ENCODE data around the gene GPBP1L1. TPM values are rescaled to one million over a fixed set of nuclear protein-coding genes. Genes with fewer than 3 reads are reported as not detected.

The GPBP1L1 gene
- polyA plus RNA-seq, 1 of the 3 experiments (the other 2 are of a cell fraction): 28.5 TPM

GRCh38 chr1:45621895-45622523 is 64.3 kb downstream of the GPBP1L1 start:
- TF ChIP-seq, protein P1, sequence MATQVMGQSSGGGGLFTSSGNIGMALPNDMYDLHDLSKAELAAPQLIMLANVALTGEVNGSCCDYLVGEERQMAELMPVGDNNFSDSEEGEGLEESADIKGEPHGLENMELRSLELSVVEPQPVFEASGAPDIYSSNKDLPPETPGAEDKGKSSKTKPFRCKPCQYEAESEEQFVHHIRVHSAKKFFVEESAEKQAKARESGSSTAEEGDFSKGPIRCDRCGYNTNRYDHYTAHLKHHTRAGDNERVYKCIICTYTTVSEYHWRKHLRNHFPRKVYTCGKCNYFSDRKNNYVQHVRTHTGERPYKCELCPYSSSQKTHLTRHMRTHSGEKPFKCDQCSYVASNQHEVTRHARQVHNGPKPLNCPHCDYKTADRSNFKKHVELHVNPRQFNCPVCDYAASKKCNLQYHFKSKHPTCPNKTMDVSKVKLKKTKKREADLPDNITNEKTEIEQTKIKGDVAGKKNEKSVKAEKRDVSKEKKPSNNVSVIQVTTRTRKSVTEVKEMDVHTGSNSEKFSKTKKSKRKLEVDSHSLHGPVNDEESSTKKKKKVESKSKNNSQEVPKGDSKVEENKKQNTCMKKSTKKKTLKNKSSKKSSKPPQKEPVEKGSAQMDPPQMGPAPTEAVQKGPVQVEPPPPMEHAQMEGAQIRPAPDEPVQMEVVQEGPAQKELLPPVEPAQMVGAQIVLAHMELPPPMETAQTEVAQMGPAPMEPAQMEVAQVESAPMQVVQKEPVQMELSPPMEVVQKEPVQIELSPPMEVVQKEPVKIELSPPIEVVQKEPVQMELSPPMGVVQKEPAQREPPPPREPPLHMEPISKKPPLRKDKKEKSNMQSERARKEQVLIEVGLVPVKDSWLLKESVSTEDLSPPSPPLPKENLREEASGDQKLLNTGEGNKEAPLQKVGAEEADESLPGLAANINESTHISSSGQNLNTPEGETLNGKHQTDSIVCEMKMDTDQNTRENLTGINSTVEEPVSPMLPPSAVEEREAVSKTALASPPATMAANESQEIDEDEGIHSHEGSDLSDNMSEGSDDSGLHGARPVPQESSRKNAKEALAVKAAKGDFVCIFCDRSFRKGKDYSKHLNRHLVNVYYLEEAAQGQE (IDR thresholded peaks at IDR 0.05; ENCODE audit: low read depth, low read length): no peak
- TF ChIP-seq POLR2AphosphoS5 (IDR thresholded peaks at IDR 0.05; ENCODE audit: low read depth, low read length) (no peak; the same call in 1 of the 2 replicates), TAF1 (IDR thresholded peaks at IDR 0.05; ENCODE audit: borderline replicate concordance, low read depth, low read length) (no peak), SIN3A (IDR thresholded peaks at IDR 0.05; ENCODE audit: borderline replicate concordance, low read depth, low read length) (no peak), EP300 (IDR thresholded peaks at IDR 0.05; ENCODE audit: borderline replicate concordance in 1 of 2, low read depth in 1 of 2, low read length in 1 of 2) (no peak), FOXJ3 (CRISPR knock-in tag; IDR thresholded peaks at IDR 0.05) (no peak), FOXM1 (IDR thresholded peaks at IDR 0.05; ENCODE audit: low read depth) (no peak), GATA2 (CRISPR knock-in tag; IDR thresholded peaks at IDR 0.05) (no peak), YY1 (IDR thresholded peaks at IDR 0.05; ENCODE audit: low read depth) (no peak), MXI1 (IDR thresholded peaks at IDR 0.05; ENCODE audit: low read depth, low read length) (no peak), GABPA (IDR thresholded peaks at IDR 0.05; ENCODE audit: low read depth) (no peak), TCF12 (IDR thresholded peaks at IDR 0.05) (no peak), ELF1 (IDR thresholded peaks at IDR 0.05) (no peak), RXRA (IDR thresholded peaks at IDR 0.05; ENCODE audit: borderline replicate concordance, low read depth) (no peak), PBX3 (IDR thresholded peaks at IDR 0.05) (no peak), USF2 (IDR thresholded peaks at IDR 0.05; ENCODE audit: borderline replicate concordance, low read depth, low read length) (no peak), CHD2 (IDR thresholded peaks at IDR 0.05; ENCODE audit: low read length, partially characterized antibody) (no peak)
- ChIA-PET POLR2A (interaction anchor here (0.6 kb wide), 1 partner anchor 296 kb away, joined by 3 read pairs; no protein-coding TSS in a partner anchor), CTCF (no interaction called here)
- 98% methylated on average over 12 of the region's 18 CpGs for WGBS (ENCODE audit: low lambda C conversion rate)
- Histone ChIP-seq H3K27me3 (ENCODE audit: insufficient read depth) (no peaks in the 10 kb centered on the region), H3K4me1 (ENCODE audit: control insufficient read depth in 1 of 2, insufficient read depth in 2 of 2, low read depth in 1 of 2, low read length in 1 of 2) (no peaks in the 10 kb centered on the region; a peak in 1 of 4 replicates), H3K36me3 (replicated peaks in 1 of 2; ENCODE audit: control insufficient read depth in 1 of 2, insufficient read depth in 2 of 2, low read length in 1 of 2) (peaks cover 26 to 42% of the 10 kb centered on the region in 2 experiments), H3K9me2 (no peaks in the 10 kb centered on the region), H3K9ac (no peak overlapping the region), H3K4me2 (no peak overlapping the region), H3K27ac (ENCODE audit: low read depth in 2 of 2, low read length in 1 of 2) (no peak overlapping the region), H3F3A (replicated peaks; ENCODE audit: insufficient read depth) (peaks cover 39% of the 10 kb centered on the region), H3K79me2 (ENCODE audit: insufficient read depth) (no peaks in the 10 kb centered on the region), H3K4me3 (ENCODE audit: low read depth in 2 of 2, low read length in 1 of 2) (no peak overlapping the region), H3K9me3 (no peaks in the 10 kb centered on the region), H4K20me1 (ENCODE audit: insufficient read depth) (no peaks in the 10 kb centered on the region), H2AFZ (ENCODE audit: low read depth) (no peak overlapping the region)
- no peak for DNase-seq
